Fibroblast of skin of right quadriceps (primary cell): Measurements from ENCODE around the gene REXO1.

Experiments
- DNase-seq: peaks from one replicate; pipeline ENCODE4 v3.0.0-alpha.2; 2013

Gene REXO1

DNA sequence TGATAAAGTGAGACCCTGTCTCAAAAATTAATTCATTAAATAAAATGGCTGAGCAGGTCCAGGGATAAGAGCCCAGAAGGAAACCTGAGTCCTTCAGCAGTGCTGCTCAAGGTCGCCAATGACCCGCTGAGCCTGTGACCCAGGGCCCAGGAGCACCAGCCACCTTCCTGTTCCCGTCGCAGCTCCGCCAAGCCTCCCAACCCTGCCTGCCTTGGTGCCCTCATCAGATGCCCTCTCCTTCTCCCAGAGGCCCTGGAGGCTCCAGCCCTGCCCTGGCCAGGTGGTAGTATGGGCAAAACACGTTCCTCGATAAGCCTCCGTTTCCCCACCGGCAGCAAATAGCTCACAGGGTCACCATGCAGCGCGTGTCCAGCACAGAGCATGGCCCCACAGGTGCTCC lies 2.6 kb downstream of the REXO1 start:
- DNase-seq, result no peak

DNA sequence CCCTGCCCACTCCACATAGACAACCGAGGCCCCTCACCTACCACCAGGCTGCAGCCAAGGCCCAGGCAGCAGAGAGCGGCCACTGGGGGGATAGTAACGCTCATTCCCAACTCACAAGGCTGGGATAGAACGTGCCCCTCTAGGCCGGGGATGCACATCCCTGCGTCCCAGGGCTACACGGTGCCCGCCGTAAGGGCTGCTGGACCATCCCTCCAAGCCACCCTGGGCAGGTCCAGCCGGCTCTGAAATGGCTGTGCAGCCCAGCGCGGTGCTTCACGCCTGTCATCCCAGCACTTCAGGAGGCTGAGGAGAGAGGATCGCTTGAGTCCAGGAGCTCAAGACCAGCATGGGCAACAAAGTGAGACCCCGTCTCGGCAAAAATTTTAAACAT lies 3.2 kb downstream of the REXO1 start:
- no peak for DNase-seq

DNA sequence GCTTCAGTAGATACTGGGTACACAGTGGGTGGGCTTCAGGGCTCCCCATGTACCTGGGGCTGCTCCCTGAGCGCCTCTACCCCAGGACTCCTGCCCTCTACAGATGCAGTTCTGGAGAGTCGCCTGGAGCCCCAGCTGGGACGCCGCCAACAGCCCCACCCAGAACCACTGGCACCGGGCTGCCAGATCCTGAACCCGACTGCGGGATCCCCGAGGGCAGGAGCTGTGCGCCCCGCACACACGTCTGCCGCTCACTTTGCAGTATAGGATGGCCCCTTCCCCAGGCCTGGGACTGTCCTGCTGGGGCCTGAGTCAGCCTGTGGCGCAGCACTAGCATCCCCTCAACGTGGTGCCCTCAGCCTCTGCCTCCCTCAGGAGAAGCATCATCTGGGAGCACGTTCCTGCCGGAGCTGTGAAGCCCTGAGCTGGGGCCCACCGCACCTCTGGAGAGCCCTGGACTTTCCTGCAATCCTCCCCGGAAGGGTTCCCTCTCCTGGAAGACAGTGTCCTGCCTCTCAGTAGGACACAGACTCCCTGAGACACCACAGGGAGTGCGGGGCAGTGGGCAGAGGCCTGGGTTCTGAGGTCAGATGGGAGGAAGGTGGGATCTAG lies 3.7 kb downstream of the REXO1 start:
- DNase-seq, result no peak

DNA sequence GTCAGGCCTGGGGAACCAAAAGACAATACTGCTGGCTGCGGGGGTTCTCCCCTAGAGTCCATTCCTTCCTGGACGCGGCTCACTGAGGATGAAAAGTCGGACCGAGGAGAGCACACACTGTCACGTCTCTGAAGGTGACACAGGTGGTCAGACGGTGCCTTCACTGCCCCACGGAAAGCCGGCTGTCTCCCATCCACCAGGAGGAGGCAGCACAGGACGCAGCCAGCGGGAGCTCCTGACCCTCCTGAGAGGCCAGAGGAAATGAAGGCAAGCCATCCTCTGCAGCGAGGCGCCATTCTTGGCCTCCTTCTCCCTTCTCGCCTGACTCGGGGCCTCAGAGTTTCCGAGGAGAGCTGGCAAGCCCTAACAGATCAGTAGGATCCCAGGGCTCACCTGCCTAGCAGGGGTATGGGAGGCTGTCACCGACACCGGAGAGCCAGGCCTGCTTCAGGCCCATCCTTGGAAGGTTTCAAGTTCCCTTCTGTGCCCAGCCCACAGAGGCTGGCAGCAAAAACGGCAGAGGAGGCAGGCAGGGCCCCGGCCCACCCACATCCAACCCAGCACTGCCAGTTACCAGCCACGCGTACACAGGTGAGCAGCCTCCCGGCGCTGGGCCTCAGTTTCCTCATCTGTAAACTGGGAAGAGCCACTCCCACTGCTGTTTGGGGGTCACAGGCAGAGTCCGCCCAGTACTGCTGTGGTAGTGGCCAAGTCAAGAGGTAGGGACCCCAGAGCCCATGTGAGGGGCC lies 4.5 kb downstream of the REXO1 start:
- no peak for DNase-seq

DNA sequence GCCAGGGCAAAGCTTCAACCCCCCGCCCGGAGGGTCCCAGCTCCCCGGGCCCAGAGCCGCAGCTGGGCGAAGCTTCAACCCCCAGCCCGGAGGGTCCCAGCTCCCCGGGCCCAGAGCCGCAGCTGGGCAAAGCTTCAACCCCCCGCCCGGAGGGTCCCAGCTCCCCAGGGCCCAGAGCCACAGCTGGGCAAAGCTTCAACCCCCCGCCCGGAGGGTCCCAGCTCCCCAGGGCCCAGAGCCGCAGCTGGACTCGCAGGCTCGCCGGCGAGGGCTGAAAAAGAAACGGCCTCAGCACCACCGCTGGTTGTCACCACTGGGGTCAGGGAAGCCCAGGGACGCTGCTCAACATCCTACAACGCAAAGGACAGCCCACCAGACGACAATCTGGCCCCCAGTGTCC lies 5.2 kb downstream of the REXO1 start:
- DNase-seq, result no peak

DNA sequence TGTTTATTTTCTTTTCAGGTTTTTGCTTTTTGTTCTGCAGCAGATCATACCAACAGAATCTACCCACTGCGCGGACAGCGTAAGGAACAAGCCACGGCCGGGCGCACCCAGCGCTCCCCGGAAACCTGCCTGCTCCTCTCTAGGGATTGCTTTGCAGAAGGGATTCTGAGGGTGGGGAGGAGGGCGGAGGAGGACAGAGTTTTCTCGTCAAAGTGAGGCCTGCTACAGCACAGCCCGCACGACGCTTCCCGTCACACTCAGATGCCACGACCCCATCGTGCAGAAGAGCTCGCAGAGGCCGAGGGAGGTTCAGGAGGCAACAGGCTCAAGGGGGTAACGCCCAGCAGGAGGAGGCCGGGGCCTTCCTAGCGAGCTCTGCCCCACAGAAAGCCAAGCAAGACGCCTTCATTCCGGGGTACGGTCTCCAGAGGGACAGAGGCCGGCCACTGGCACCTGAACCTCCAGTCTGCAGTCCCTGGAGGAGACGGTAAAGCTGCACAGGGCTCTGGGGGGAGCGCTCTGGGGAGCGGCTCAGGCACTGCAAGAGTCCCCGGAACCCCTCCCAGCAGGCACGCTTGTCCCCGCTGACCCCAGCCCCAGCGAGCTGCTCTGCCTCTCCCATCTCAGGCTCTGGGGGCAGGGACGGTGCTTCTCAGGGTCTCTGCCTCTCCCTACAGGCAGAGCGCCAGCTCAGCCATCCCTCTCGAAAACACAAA lies 6.9 kb downstream of the REXO1 start:
- DNase-seq, result no peak

DNA sequence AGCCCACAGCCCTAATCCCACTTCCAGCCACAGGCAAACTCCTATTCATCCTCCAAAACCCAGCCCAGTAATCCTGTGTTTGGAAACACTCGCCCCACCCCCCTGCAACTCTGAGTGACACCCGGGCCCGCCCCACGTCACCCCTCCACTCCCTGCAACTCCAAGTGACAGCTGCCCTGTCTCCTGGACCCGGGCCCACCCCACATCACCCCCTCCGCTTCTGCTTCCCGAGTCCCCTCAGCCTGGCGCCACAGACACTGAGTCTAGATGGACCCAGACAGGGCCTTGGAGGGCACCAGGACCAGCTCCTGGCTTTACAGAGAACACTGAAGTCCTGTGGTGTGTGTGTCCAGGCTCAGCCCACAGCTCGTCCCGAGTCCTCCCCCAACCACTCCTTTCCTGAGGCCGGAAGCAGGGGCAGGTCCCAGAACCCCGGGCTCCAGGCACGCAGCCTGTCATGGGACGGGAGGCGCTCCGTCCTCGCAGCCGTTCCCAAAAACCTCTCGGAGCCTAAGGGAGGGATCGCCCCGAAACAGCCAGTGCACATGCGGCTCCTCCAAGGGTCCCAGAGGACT lies 7.7 kb downstream of the REXO1 start:
- no peak for DNase-seq

DNA sequence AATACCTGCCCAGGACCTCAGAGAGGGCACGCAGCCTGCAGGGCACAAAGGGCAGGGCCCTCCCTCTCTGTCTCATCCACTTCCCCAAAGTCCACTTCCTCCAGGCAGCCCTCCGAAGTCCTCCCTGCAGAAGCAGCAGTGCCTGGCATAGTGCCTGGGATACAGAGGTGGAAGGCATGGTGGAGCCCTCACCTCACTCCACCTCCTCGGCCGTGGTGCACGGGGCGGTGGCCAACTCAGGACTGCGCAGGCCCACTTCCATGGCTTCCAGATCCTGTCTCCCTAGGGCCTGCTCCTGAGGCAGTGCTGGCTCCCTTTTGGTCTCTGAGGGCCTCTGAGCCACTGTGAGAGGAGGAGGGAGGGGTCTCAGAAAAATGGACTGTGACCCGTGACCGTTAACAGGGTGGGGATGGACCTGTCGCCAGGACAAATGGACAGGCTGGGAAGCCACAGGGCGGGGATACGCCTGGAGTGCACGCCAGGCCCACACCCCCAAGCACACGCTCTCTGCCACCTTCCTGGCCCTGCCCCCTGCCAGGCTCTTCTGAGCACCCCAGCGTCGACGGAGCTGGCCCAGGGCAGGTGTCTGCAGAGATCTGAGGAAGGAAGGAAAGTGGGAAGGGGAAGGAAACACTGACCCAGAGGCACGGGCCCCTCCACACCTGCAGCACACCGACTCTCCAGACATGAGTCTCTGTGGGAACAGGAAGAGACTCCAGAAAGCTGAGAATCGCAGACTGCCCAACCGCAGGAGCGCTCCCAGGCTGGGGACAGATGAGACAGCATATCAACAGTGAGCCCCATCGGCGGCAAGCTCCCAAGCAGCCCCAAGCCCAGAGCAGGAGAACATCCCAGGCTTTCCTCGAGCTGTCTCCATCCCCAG lies 8.4 kb downstream of the REXO1 start:
- no peak for DNase-seq

DNA sequence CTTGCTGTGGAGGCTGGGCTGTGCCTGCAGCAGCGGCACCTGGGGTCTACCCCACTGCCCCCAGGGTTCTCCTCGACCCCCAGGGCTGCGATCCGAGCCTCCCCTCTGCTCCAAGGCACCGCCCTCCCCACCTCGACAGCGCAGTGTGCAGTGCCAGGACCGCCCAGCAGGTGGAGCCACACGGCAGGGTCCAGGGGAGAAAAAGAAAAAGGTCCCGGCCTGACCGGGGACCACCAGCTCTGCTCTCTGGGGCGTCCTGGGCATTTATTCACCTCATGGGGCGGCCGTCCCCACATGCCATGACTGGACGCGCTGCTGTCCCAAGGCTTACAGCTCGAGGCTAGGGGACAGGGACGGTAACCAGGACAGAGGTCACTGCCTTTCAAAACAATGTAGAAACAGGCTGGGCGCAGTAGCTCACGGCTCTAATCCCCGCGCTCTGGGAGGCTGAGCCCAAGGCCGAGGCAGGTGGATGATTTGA lies 10.6 kb downstream of the REXO1 start:
- no peak for DNase-seq

DNA sequence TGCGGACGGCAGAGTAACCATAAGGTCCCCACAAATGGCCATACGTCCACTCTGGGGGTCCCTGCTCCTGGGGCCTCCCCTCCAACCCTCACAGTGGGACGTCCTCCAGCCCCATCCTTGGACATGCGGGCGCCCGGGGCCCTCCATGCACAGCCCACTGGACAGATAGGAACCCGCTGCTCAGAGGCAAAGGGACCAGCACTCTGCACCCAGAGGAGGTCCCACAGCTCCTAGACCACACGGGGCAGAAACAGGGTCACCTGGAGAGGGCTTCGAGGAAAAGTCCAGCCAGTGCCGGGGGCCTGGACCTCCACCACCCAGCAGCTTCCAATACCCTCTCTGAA lies 11.1 kb downstream of the REXO1 start:
- DNase-seq, result no peak

DNA sequence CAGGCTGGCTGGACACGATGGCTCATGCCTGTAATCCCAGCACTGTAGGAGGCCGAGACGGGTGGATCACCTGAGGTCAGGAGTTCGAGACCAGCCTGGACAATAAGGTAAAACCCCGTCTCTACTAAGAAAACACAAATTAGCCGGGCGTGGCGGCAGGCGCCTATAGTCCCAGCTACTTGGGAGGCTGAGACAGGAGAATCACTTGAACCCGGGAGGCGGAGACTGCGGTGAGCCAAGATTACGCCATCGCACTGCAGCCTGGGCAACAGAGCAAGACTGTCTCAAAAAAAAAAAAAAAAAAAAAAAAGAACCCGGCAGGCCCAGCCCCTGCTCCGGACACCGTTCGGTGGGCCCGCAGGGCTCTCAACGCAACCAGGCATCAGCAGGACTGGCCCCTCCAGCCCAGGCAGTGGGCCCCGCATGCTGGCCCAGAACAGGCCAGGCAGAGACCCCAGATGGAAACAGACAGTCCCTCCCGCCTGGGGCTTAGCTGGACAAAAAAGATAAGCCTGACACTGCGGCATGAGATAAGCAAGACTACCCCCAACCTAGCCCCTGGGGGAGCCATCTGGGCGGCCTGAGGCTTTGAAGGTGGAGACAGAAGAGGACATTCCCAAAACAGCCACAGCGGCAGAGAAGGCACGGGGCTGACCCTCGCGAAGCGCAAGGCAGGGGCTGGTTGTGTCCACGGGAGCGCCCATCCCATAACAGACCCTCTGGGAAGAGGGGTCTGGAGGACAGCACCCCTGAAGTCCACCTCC lies 11.6 kb downstream of the REXO1 start:
- DNase-seq, result no peak

DNA sequence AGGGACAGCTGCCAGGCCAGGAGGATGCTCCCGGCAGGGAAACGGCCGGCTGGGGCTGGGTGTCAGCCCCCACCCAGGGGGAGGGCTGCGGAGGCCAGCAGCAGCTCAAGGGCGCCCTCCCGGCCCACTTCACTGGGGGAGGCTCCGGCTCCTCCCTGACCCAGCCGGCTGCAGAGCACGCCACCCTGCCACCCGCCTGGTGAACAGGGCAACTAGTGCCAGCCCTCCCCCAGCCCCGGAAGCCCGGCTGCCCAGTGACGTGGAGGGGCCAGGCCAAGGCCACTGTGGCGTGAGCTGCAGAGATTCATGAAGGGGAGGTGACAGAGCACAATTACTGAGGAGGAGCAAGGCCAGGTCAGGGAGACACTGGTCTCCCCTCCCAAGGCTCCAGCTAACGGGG lies 14.7 kb downstream of the REXO1 start:
- DNase-seq, result no peak

DNA sequence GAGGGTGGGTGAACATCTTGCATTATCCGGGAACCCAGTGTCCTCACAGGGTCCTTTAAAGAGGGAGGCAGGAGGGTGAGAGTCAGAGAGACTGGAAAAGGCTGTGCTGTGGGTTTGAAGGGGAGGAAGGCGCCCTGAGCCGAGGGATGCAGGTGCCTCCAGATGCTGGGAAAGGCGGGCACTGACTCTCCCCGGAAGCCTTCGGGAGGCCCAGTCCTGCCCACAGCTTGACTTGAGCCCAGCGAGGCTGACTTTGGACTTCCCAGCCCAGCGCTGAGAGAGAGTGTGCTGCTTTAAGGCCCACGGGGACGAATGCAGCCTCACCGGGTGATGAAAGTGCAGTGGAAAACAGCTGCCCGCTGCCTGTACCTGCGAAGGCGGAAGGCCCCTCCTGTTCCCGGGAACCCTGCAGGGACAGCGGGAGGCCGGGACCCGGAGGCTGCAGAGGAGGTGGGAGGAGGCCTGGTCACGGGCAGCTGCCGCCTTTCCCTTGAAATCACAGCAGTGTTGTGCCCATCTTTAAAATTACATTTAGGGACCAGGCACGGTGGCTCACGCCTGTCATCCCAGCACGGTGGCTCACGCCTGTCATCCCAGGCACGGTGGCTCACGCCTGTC lies 16.1 kb downstream of the REXO1 start:
- no peak for DNase-seq

DNA sequence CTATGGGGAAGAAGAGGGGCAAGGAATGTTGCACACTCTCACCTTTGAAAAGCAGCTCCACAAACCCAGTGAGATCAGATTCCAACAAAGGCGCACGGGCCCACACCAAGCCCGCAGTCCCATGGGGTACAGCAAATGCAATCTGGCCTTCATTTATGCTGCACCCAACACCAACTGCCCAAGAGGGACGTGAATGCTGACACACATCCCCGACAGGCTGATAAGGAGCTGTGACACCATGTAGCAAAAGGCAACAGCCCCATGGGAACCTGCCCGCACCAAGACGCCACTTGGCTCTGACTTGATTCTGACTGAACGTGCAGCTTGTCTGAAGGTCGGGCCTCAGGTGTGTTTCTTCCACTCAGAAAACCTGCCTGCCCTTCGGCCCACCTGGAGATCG lies 17.3 kb downstream of the REXO1 start:
- no peak for DNase-seq

DNA sequence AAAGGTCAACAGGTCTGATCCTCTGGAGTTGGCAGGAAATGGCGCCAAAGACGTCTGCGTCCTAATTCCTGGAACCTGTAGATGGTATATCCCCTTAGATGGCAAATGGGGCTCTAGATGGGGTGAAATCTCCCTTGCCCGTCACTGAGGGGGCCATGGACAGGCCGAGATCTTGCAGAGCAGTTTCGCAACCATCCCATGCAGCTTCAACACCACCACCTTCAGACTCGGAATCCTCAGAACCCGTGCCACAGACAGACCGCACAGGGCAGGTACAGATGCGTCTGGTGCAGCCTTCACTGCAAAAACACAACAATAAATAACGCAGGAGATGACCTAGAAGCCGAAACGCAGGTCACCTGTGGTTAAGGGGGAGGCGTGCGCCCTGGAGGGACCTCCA lies 17.7 kb downstream of the REXO1 start:
- no peak for DNase-seq

DNA sequence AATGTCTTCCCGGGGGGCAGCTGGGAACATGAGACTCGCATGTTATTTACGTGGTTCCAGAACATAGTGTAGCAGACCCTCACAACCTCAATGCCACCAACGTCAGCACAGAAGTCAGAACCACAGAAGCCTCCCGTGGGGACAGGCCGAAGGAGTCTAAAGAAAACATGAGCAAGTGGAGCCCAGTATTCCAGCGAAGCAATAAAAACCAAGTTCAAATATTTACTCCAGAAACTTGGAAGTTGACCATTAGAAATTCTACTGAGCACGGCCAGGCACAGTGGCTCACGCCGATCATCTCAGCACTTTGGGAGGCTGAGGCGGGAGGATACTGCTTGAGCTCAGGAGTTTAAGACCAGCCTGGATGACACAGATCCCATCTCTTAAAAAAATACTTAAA lies 18.3 kb downstream of the REXO1 start:
- DNase-seq, result no peak

DNA sequence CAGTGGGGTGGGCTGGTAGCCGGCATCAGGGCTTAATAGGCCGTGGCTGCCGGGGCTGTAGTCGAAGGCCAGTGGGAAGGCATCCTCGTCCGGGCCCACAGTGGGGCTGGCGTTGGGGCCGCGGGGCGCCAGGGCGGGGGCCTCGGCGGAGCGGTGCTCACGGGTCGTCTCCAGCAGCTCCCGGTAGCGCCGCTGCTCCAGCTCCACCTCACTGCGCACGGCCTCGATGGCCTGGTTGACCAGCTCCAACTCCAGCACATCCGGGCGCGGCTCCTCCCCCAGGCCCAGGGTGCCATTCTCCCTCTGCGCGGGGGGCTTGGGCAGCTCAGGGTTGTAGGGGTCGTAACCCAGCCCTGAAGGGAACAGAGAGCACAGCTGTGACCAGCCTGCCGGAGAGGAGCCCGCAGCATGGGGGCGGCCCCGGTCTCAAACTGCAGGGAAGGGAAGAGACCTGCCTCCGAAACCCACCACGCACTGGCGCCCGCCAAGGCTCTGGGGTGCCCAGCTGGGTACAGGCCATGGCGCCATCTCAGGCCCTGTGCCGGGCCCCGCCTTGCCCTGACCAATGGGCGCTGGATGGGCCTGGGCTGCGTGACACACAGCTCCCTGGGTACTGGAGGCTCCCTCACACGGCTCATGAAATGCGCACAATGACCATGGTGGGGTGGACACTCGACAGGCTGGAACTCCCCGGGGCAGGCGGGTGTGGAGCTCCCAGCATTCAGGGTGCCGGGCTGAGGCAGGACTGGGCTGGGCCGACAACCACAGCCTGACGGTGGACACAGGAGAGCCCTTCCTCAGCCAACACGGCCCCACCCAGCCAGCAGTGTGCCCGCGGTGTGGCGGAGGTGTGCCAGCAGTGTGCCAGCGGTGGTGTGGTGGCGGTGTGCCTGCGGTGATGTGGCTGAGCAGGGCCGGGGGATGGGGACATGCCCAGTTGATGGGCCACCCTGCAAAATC lies 19.7 kb downstream of the REXO1 start:
- no peak for DNase-seq

DNA sequence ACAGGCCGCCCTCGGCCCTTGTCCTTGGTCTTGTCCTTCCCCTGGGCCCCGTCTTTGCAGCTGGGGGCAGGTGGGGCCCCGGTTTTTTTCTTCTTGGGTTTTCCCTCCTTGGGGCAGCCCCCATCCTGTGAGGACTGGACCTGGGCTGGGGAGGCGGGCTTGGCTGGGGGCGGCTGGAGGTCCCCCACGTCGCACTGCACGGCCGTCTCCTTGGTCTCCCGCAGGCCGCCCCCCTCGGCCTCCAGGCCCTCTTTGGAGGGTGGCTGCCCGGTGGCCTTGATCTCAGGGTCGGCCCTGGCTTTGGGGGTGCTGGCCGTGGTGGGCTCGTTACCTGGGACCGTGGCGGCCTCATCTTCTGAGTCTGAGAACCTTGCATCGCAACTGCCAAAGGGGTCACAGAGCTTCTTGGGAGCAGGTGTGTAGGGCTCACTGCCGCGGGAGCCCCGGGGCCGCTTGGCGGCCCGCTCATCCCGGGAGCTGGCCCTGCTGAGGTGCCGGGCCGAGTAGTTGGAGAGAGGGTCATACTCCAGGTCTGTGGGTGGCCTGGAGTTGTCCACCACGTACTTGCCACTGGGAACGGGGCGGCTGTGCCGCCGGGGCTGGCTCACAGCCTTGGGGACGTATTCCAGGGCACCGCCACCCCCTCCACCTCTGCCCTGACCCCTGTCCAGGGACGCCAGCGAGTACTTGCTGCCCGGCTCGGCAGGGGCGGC lies 20.6 kb downstream of the REXO1 start:
- no peak for DNase-seq
